SK-N-MC (cell line): ENCODE results near the gene CACNA2D1.

Source experiments
- EZH2 ChIP-seq: fragments of 200-600 bp; sonication (generic); IDR thresholded peaks from one replicate; pipeline ENCODE4 v1.6.1; 2017; ENCODE audit warnings: antibody characterized with exemption
- FOXP2 ChIP-seq: optimal IDR thresholded peaks from 2 replicates; pipeline ENCODE3; 2011; ENCODE audit warnings: mild to moderate bottlenecking, moderate library complexity; ENCODE audit not compliant: insufficient read depth; ENCODE audit errors: extremely low read length, control extremely low read depth
- POLR2AphosphoS5 ChIP-seq: IDR thresholded peaks from 2 replicates; pipeline ENCODE4 v1.6.1; 2012; ENCODE audit warnings: mild to moderate bottlenecking, low read depth, low read length, borderline replicate concordance

GRCh38 chr7:82429408-82429807, 14.2 kb downstream of the CACNA2D1 start:
- no peak for TF ChIP-seq POLR2AphosphoS5
- no peak for TF ChIP-seq EZH2
- no peak for TF ChIP-seq FOXP2
